GM19023 (cell line): ENCODE measurements around the gene PEX13.
A peak's percentile ranks its signal among the peaks of the same experiment; 100 is the strongest.
"Not testable (repeated sequence)": the region's sequence is repeated elsewhere in the genome, so short reads cannot be mapped to it uniquely, and the experiment has no call there.

Experiments used
- ATAC-seq: cut with Tn5 transposase; IDR thresholded peaks from one replicate; pipeline ENCODE4 v1.9.1; 2021; ENCODE audit warnings: mild to moderate bottlenecking, moderate library complexity; ENCODE audit not compliant: unreplicated experiment

Gene PEX13

GRCh38 chr2:61006486-61007105, 10.9 kb upstream of the PEX13 start:
- ATAC-seq, result no peak

DNA sequence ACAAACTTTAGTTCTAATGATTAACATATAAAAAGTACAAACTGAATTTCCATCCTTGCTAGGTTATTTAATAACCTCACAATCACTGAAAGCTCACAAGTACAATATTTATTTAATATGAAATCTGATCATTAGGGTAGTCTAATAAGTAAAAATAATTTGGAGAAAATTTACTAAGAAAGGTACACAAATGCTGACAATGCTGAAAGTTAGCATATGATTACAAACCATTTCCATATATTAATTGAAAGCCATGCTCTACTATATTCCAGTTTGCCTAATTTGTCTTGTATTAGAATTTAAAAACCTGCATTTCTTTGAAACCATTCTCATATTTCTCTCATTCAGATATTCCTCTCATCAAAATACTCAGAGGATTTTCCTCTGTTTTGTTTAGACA, 8.2 kb upstream of the PEX13 start:
- ATAC-seq, result no peak

DNA sequence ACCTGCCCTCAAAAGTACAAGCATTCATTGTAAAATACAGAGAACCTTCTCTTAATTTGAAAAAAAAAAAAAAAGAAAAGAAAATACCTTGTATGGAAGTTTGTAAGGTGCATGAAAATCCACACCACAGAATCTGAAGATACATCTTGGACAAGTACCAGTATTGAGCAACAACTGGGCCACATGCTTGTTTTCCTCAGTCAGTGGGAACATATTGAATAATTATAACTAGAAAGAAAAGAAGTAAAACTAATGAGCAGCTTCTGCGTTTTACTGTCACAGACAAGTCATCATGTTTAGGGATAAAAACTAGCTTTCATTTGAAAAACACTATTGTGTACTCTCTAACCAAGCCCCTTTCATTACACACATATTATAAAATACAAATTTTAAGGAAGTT, 5.8 kb upstream of the PEX13 start:
- ATAC-seq, result no peak

DNA sequence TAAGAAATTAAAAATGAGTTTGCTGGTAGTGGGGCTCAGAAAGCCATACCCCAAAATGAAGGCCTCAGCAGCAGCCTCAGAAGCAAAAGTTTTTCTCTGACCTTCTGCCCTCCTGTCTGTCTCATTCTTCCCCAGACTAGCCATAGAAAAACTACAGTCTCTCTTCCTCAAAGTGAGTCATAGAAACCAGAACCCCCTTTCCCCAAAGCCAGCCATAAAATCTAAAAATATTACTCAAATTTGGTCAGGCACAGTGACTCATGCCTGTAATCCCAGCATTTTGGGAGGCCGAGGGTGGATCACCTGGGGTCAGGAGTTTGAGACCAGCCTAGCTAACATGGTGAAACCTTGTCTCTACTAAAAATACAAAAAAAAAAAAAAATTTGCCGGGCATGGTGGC, 5.2 kb upstream of the PEX13 start:
- ATAC-seq, result not testable (repeated sequence)

GRCh38 chr2:61013382-61013781, 4.1 kb upstream of the PEX13 start:
- ATAC-seq, result no peak

DNA sequence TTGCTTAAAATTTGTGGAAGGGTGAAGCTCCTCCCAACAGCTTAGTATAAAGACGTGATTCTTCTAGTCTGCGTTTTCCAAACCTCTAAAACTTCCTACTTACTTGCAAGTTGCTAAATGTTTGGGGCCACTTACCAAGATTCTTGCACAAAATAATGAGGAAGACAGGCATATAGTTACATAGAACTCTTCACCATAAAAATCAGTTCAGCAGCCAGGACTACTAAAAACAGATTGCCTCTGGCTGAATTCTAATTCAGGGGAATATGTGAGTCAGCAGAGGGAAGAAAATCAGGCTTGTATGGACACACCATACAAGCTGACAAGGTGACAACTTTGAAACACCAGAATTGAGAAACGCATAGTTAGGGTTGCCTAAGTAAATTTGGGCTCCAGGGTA, 2.8 kb upstream of the PEX13 start:
- ATAC-seq, result no peak

DNA sequence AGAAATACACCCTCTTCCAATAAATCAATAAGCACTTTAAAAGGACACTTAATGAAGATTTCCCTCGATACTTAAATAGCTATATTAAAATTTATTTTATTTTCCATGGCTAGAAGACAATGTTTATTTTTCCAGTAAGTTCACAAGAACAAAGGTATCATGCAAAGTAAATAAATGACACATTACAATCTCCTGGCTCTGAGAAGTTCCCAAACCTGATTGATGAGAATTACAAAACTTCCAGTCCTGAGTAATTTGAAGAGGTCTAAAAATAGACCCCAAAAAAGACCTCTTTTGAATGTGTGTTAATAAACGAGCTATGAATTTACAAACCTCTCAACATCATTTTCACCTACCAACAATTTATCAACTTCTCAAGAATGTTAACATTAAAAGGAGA, 1.5 kb upstream of the PEX13 start:
- ATAC-seq, result no peak

GRCh38 chr2:61016392-61017002, 1.0 kb upstream of the PEX13 start:
- ATAC-seq, result peak; percentile 12

GRCh38 chr2:61017003-61017555, 441 bp upstream of the PEX13 start:
- ATAC-seq, result peak; percentile 66

GRCh38 chr2:61018318-61018755, 817 bp downstream of the PEX13 start:
- no peak for ATAC-seq

DNA sequence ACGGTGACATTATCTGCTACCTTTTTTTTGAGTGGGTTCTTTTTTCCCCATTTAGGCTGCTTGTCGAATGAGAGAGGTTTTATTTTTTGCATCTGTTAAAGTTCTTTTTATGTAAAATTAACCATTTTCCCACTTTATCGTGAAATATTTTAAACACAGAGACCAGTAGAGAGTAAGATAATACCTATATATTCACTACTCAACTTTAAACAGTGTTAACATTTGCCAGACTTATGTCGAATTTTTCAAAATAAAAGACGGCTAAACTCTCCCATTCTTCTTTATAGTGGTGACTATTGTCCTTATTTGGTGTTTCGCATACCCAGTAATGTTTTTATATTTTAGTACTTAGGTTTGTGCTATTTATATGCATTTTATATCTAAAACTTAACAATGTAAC, 1.3 kb downstream of the PEX13 start:
- no peak for ATAC-seq

- no peak for ATAC-seq
Observed at GRCh38 chr2:61021228-61021660, 3.7 kb downstream of the PEX13 start.

GRCh38 chr2:61023670-61024069, 6.2 kb downstream of the PEX13 start:
- no peak for ATAC-seq

DNA sequence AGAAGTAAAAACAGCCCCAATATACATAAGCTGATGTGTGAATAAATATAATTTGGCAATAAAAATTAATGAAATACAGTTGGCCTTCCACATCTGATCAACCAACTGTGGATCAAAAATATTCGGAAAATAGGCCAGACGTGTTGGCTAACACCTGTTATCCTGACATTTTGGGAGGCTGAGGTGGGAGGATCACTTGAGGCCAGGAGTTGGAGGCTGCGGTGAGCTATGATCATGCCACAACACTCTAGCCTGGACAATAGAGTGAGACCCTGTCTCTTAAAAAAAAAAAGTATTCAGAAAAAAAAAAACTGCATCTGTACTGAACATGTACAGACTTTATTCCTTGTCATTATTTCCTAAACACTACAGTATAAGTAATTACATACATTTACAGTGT, 12.0 kb downstream of the PEX13 start:
- no peak for ATAC-seq

DNA sequence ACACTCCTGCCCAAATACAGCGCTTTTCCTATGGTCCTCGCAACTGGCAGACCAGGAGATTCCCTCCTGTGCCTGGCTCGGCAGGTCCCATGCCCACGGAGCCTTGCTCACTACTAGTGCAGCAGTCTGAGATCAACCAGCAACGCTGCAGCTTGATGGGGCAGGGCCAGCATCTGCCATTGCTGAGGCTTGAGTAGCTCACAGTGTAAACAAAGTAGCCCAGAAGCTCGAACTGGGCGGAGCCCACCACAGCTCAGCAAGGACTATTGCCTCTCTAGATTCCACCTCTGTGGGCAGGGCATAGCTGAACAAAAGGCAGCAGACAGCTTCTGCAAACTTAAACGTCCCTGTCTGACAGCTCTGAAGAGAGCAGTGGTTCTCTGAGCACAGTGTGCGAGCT, 17.1 kb downstream of the PEX13 start:
- ATAC-seq, result not testable (repeated sequence)

DNA sequence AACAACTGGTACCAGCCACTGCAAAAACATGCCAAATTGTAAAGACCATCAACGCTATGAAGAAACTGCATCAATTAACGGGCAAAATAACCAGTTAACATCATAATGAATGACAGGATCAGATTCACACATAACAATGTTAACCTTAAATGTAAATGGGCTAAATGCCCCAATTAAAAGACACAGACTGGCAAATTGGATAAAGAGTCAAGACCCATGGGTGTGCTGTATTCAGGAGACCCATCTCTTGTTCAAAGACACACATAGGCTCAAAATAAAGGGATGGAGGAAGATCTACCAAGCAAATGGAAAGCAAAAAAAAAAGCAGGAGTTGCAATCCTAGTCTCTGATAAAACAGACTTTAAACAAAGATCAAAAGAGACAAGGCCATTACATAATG, 19.1 kb downstream of the PEX13 start:
- not testable (repeated sequence) for ATAC-seq

DNA sequence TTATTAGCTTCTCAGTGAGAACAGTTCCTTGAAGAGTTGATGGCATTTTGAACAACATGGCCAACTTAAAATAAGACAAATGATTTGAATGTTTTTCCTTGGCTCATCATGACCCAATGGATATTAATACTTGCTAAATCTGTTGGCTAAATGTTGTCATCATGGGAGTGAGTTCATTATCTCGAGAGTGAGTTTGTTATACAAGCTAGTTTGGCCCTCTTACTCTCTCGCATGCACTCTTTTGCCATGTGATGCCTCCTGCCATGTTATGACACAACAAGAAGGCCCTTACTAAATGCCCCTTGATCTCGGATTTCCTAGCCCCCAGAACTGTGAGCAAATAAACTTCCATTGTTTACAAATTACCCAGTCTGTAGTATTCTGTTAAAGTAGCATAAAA, 25.3 kb downstream of the PEX13 start:
- no peak for ATAC-seq

- ATAC-seq, result no peak
Observed at GRCh38 chr2:61044636-61045035, 27.1 kb downstream of the PEX13 start.

GRCh38 chr2:61045226-61045625, 27.7 kb downstream of the PEX13 start:
- no peak for ATAC-seq

- no peak for ATAC-seq
Observed at GRCh38 chr2:61045999-61046398, 28.5 kb downstream of the PEX13 start.

- no peak for ATAC-seq
Observed at GRCh38 chr2:61055557-61055956, 38.0 kb downstream of the PEX13 start.

DNA sequence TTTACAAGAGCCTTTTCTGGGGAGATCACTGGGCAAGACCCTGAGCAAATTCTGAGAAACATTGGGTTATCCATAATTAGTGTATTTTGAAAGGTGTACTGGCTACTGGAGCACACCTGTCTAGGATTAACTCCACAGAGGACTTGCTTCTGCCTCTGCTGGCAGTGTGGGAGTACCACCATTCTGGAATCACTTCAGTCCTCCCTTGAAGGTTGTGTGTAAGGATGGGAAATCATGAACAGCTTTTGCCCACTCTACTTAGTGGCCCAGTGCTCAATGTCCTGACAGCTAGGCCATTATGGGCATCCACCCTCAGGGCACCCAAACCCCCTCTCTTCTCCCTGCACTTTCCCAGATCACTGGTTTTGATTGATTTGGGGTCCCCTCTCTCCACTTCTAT, 40.0 kb downstream of the PEX13 start:
- no peak for ATAC-seq

DNA sequence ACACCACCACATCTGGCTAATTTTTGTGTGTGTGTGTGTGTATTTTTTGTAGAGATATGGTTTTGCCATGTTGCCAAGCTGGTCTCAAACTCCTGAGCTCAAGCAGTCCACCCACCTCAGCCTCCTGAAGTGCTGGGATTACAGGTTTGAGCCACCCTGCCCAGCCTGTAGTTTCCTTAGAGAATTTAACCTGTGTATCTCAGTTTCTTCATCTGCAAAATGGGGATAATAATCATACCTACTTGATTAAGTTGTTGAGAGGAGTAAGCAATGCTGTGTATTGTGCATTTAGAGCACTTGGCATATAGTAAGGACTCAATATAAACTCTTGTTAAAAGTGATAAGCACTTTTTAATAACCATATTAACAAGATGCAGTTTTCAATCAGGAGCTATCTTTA, 41.9 kb downstream of the PEX13 start:
- no peak for ATAC-seq
